HCT116 (cell line): Measurements from ENCODE around the gene SCN7A. TPM values are rescaled to one million over a fixed set of nuclear protein-coding genes. Genes with fewer than 3 reads are reported as not detected.

Source experiments
- ATAC-seq: fragments of 200-7000 bp; cut with Tn5 transposase; 2 replicates; pipeline ENCODE4 v1.9.1; 2020; ENCODE audit warnings: mild to moderate bottlenecking, moderate library complexity
- BruUV-seq: library from RNA; stranded (reverse); fragments of 400-500 nt; replicated peaks from 2 replicates; lab custom pipeline; 2021; lab: Mats Ljungman, UMichigan
- CTCF ChIA-PET: fragments of 300-600 bp; sonication (Branson Sonifier 250); formaldehyde crosslinking; loops from one replicate; lab custom pipeline; 2021; ENCODE audit warnings: antibody characterized with exemption; lab: Charles Lee
- POLR2A ChIA-PET: fragments of 300-600, 350-600 bp; sonication (Branson Sonifier 250); formaldehyde crosslinking; loops from one replicate; lab custom pipeline; 2021; ENCODE audit warnings: antibody characterized with exemption; lab: Charles Lee
- RAD21 ChIA-PET, 2 experiments: fragments of 300-600 bp; sonication (Branson Sonifier 250); formaldehyde crosslinking; loops; one replicate each; lab custom pipeline; 2023; ENCODE audit warnings: low total read pairs in 2 of 2; ENCODE audit not compliant: uncharacterized antibody in 2 of 2, unreplicated experiment in 2 of 2, low non-redundant PET in 1 of 2; lab: Charles Lee
- DNase-seq: peaks from one replicate; pipeline ENCODE4 v3.0.0-alpha.2; 2010; ENCODE audit warnings: low read depth, low spot score
- H2AFZ ChIP-seq: fragments of 200-600 bp; shearing (Covaris generic), sonication (generic); 2 replicates; pipeline ENCODE4 v1.6.1; 2017; ENCODE audit warnings: low read depth, mixed run types, mixed read lengths, antibody characterized with exemption, low read length; ENCODE audit not compliant: poor library complexity, severe bottlenecking
- H3K27ac ChIP-seq: 2 replicates; pipeline ENCODE4 v1.5.1; 2012; ENCODE audit warnings: low read depth, low read length
- H3K27me3 ChIP-seq: fragments of 200-600 bp; sonication (generic); 2 replicates; pipeline ENCODE4 v1.6.1; 2016; ENCODE audit warnings: mixed run types, low read length, mixed read lengths; ENCODE audit not compliant: insufficient read depth
- H3K36me3 ChIP-seq, 2 experiments: fragments of 200-500 bp in 1 of 2; fragments of 200-600 bp in 1 of 2; sonication (Bioruptor generic) in 1 of 2; sonication (generic) in 1 of 2; 2 replicates each; pipeline versions ENCODE4 v1.5.1 to v1.6.1; 2014 to 2016; ENCODE audit warnings: low read length in 2 of 2, inconsistent platforms in 1 of 2, mixed read lengths in 1 of 2, mixed run types in 1 of 2; ENCODE audit not compliant: insufficient read depth in 2 of 2, control insufficient read depth in 1 of 2
- H3K4me1 ChIP-seq, 2 experiments: fragments of 200-600 bp in 1 of 2; sonication (generic) in 1 of 2; 2 replicates each; pipeline versions ENCODE4 v1.5.1 to v1.6.1; 2012 to 2017; ENCODE audit warnings: low read length in 2 of 2, inconsistent platforms in 1 of 2, mild to moderate bottlenecking in 1 of 2, mixed read lengths in 1 of 2, mixed run types in 1 of 2, moderate library complexity in 1 of 2; ENCODE audit not compliant: insufficient read depth in 2 of 2, control insufficient read depth in 1 of 2
- H3K4me2 ChIP-seq: fragments of 200-600 bp; sonication (generic); 2 replicates; pipeline ENCODE4 v1.6.1; 2017; ENCODE audit warnings: mixed run types, low read length, mixed read lengths
- H3K4me3 ChIP-seq, 2 experiments: fragments of 200-600 bp in 1 of 2; sonication (generic) in 1 of 2; replicated peaks in 1 of 2; 2 replicates each; pipeline ENCODE4 v1.5.1; 2011 to 2016; ENCODE audit warnings: low read length in 2 of 2, control low read depth in 1 of 2, low read depth in 1 of 2, mild to moderate bottlenecking in 1 of 2, mixed read lengths in 1 of 2, mixed run types in 1 of 2
- H3K79me2 ChIP-seq: fragments of 200-600 bp; sonication (generic); 2 replicates; pipeline ENCODE4 v1.6.1; 2017; ENCODE audit warnings: mild to moderate bottlenecking, mixed run types, low read length, moderate library complexity, mixed read lengths; ENCODE audit not compliant: insufficient read depth
- H3K9ac ChIP-seq: fragments of 200-600 bp; sonication (generic); 2 replicates; pipeline ENCODE4 v1.6.1; 2016; ENCODE audit warnings: low read length, mixed read lengths
- H3K9me2 ChIP-seq: fragments of 200-600 bp; sonication (generic), shearing (Covaris generic); 2 replicates; pipeline ENCODE4 v1.6.1; 2017; ENCODE audit warnings: mixed run types, mild to moderate bottlenecking, moderate library complexity; ENCODE audit not compliant: insufficient read depth
- H3K9me3 ChIP-seq, 2 experiments: fragments of 200-500 bp in 1 of 2; fragments of 200-600 bp in 1 of 2; sonication (Bioruptor generic) in 1 of 2; sonication (generic) in 1 of 2; 2 replicates each; pipeline ENCODE4 v1.6.1; 2014 to 2017; ENCODE audit warnings: low read length in 2 of 2, mixed read lengths in 2 of 2, inconsistent platforms in 1 of 2, low read depth in 1 of 2, mild to moderate bottlenecking in 1 of 2, mixed run types in 1 of 2, moderate library complexity in 1 of 2; ENCODE audit not compliant: control insufficient read depth in 1 of 2, insufficient read depth in 1 of 2
- H4K20me1 ChIP-seq: fragments of 200-600 bp; sonication (generic), shearing (Covaris generic); 2 replicates; pipeline ENCODE4 v1.6.1; 2017; ENCODE audit warnings: mixed run types, mild to moderate bottlenecking, moderate library complexity; ENCODE audit not compliant: insufficient read depth
- CBX3 ChIP-seq: IDR thresholded peaks from 2 replicates; pipeline ENCODE4 v1.6.1; 2012; ENCODE audit warnings: low read depth
- CEBPB ChIP-seq: IDR thresholded peaks from 2 replicates; pipeline ENCODE4 v1.6.1; 2012; ENCODE audit warnings: low read depth
- EGR1 ChIP-seq: IDR thresholded peaks from 2 replicates; pipeline ENCODE4 v1.6.1; 2012; ENCODE audit warnings: low read depth
- ELF1 ChIP-seq: IDR thresholded peaks from 2 replicates; pipeline ENCODE4 v1.6.1; 2012; ENCODE audit warnings: low read depth, borderline replicate concordance
- FOSL1 ChIP-seq: IDR thresholded peaks from 2 replicates; pipeline ENCODE4 v1.6.1; 2012; ENCODE audit warnings: low read depth
- JUND ChIP-seq: IDR thresholded peaks from 2 replicates; pipeline ENCODE4 v1.6.1; 2012
- POLR2A ChIP-seq: IDR thresholded peaks from 2 replicates; pipeline ENCODE4 v1.7.0; 2011; ENCODE audit warnings: borderline replicate concordance; ENCODE audit not compliant: insufficient read depth, insufficient read length; ENCODE audit errors: extremely low read depth
- RAD21 ChIP-seq: IDR thresholded peaks from 2 replicates; pipeline ENCODE4 v1.6.1; 2012; ENCODE audit warnings: low read depth, mild to moderate bottlenecking
- SP1 ChIP-seq: IDR thresholded peaks from 2 replicates; pipeline ENCODE4 v1.6.1; 2012; ENCODE audit warnings: low read depth
- SRF ChIP-seq: IDR thresholded peaks from 2 replicates; pipeline ENCODE4 v1.6.1; 2012; ENCODE audit warnings: low read depth
- TCF7L2 ChIP-seq: IDR thresholded peaks from 2 replicates; pipeline ENCODE4 v1.7.0; 2011; ENCODE audit warnings: borderline replicate concordance, inconsistent platforms; ENCODE audit not compliant: insufficient read depth, insufficient read length; ENCODE audit errors: extremely low read depth
- ZFX ChIP-seq: fragments of 450-650 bp; IDR thresholded peaks from 2 replicates; pipeline ENCODE4 v1.6.1; 2017
- ZNF274 ChIP-seq: fragments of 200-500 bp; sonication (Bioruptor generic); IDR thresholded peaks from 2 replicates; pipeline ENCODE4 v1.6.1; 2014; ENCODE audit warnings: mild to moderate bottlenecking, low read depth, low read length, inconsistent platforms
- intact Hi-C: fragments of 100-400 bp; cut with micrococcal nuclease; formaldehyde crosslinking; loops from 2 replicates; pipeline ENCODE4 v1.10.0; 2022
- total RNA-seq: library from RNA; stranded (reverse); gene quantifications from one replicate; pipeline ENCODE4 v1.2.1, GENCODE V29; 2021; ENCODE audit not compliant: unreplicated experiment
- TF ChIP-seq, protein P1 (sequence below): IDR thresholded peaks from 2 replicates; pipeline ENCODE4 v1.6.1; 2012
- TF ChIP-seq, protein P2 (sequence below): IDR thresholded peaks from 2 replicates; pipeline ENCODE4 v1.6.1; 2012
- TF ChIP-seq, protein P3 (sequence below): IDR thresholded peaks from 2 replicates; pipeline ENCODE4 v1.6.1; 2011; ENCODE audit warnings: mild to moderate bottlenecking, low read length, moderate library complexity; ENCODE audit not compliant: insufficient replicate concordance; ENCODE audit errors: extremely low read depth
- TF ChIP-seq, protein P4 (sequence below), 3 experiments: fragments of 200-600 bp in 1 of 3; sonication (generic) in 1 of 3; IDR thresholded peaks in 2 of 3; conservative IDR thresholded peaks in 1 of 3; 2 replicates each; pipeline ENCODE4 v1.5.1; 2012 to 2017; ENCODE audit warnings: low read depth in 2 of 3, low read length in 2 of 3, antibody characterized with exemption in 1 of 3, borderline replicate concordance in 1 of 3, control low read depth in 1 of 3, mild to moderate bottlenecking in 1 of 3, mixed read lengths in 1 of 3, mixed run types in 1 of 3, moderate library complexity in 1 of 3; ENCODE audit not compliant: insufficient read depth in 1 of 3

The SCN7A gene
- total RNA-seq, 1 experiment from 2014 or later: 0.07 TPM

DNA sequence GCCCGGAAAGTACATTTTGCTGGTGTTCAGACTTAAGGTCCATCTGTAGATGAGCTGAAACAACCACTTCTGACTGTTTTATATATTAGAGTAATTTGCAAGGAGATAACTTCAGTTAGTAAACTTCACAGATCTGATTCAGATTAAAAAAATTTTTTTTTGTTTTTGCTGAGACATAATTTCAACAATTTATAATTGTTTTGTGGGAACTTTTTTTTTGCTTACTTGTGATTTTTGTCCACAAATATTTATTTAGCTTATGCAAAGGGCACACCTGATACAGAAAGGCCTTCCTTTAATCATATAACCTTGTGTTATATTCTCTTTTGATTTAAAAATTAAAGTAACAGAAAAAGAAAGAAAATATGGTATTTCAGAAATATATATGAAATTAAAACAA is 108.7 kb downstream of the SCN7A start:
- Histone ChIP-seq H3K79me2 (no peaks in the 10 kb centered on the region), H4K20me1 (no peaks in the 10 kb centered on the region), H2AFZ (no peak overlapping the region), H3K9me2 (no peaks in the 10 kb centered on the region)
- RAD21 ChIA-PET: no interaction called here
- TF ChIP-seq ELF1 (no peak), ZNF274 (no peak), TCF7L2 (no peak), EGR1 (no peak), CBX3 (no peak), POLR2A (no peak), RAD21 (no peak), SP1 (no peak), JUND (no peak), CEBPB (no peak), SRF (no peak), ZFX (no peak), FOSL1 (no peak)
- TF ChIP-seq, protein P1, sequence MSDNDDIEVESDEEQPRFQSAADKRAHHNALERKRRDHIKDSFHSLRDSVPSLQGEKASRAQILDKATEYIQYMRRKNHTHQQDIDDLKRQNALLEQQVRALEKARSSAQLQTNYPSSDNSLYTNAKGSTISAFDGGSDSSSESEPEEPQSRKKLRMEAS: no peak
- TF ChIP-seq, protein P2, sequence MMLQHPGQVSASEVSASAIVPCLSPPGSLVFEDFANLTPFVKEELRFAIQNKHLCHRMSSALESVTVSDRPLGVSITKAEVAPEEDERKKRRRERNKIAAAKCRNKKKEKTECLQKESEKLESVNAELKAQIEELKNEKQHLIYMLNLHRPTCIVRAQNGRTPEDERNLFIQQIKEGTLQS: no peak
- TF ChIP-seq, protein P3, sequence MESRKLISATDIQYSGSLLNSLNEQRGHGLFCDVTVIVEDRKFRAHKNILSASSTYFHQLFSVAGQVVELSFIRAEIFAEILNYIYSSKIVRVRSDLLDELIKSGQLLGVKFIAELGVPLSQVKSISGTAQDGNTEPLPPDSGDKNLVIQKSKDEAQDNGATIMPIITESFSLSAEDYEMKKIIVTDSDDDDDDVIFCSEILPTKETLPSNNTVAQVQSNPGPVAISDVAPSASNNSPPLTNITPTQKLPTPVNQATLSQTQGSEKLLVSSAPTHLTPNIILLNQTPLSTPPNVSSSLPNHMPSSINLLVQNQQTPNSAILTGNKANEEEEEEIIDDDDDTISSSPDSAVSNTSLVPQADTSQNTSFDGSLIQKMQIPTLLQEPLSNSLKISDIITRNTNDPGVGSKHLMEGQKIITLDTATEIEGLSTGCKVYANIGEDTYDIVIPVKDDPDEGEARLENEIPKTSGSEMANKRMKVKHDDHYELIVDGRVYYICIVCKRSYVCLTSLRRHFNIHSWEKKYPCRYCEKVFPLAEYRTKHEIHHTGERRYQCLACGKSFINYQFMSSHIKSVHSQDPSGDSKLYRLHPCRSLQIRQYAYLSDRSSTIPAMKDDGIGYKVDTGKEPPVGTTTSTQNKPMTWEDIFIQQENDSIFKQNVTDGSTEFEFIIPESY: no peak
- TF ChIP-seq, protein P4, sequence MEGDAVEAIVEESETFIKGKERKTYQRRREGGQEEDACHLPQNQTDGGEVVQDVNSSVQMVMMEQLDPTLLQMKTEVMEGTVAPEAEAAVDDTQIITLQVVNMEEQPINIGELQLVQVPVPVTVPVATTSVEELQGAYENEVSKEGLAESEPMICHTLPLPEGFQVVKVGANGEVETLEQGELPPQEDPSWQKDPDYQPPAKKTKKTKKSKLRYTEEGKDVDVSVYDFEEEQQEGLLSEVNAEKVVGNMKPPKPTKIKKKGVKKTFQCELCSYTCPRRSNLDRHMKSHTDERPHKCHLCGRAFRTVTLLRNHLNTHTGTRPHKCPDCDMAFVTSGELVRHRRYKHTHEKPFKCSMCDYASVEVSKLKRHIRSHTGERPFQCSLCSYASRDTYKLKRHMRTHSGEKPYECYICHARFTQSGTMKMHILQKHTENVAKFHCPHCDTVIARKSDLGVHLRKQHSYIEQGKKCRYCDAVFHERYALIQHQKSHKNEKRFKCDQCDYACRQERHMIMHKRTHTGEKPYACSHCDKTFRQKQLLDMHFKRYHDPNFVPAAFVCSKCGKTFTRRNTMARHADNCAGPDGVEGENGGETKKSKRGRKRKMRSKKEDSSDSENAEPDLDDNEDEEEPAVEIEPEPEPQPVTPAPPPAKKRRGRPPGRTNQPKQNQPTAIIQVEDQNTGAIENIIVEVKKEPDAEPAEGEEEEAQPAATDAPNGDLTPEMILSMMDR (IDR thresholded peaks at IDR 0.05 in 2 of 3, conservative IDR thresholded peaks at IDR 0.05 in 1 of 3; ENCODE audit: borderline replicate concordance in 1 of 3, insufficient read depth in 1 of 3, low read depth in 2 of 3, low read length in 2 of 3): no peak
- TF ChIP-seq, all 23 proteins: peak for 0
- no peak for ATAC-seq
- CTCF ChIA-PET: interaction anchor here (1.0 to 2.8 kb wide), 6 partner anchors 9 to 30 kb away, joined by 3 to 9 read pairs (median 4); partner anchors contain the start of gene SCN9A
- BruUV-seq: no TSS peak
- Histone ChIP-seq H3K9ac (no peak overlapping the region), H3K4me2 (peak overlapping the region; percentile 34; the same call in 1 of the 2 replicates), H3K4me3 (no peak overlapping the region), H3K36me3 (no peaks in the 10 kb centered on the region), H3K4me1 (no peaks in the 10 kb centered on the region), H3K27ac (no peak overlapping the region), H3K27me3 (peaks cover 31% of the 10 kb centered on the region), H3K9me3 (no peaks in the 10 kb centered on the region)
- intact Hi-C loops: no loop called here
- no peak for DNase-seq
- POLR2A ChIA-PET: no interaction called here
